Fibroblast of lung (primary cell): ENCODE results near the gene AGBL3.

Experiments used
- EZH2 ChIP-seq: IDR thresholded peaks from 2 replicates; pipeline ENCODE4 v1.5.1; 2012; ENCODE audit warnings: low read length, control low read depth, mild to moderate bottlenecking; ENCODE audit errors: missing control alignments
- TF ChIP-seq, protein P1 (sequence below), 2 donors: IDR thresholded peaks in 1 of 2; conservative IDR thresholded peaks in 1 of 2; 1 replicate in 1 of 2; 2 replicates in 1 of 2; pipeline ENCODE4 v1.5.1; 2011 to 2012; ENCODE audit warnings: low read length in 2 of 2, control low read depth in 1 of 2, inconsistent platforms in 1 of 2, low read depth in 1 of 2, mild to moderate bottlenecking in 1 of 2

DNA sequence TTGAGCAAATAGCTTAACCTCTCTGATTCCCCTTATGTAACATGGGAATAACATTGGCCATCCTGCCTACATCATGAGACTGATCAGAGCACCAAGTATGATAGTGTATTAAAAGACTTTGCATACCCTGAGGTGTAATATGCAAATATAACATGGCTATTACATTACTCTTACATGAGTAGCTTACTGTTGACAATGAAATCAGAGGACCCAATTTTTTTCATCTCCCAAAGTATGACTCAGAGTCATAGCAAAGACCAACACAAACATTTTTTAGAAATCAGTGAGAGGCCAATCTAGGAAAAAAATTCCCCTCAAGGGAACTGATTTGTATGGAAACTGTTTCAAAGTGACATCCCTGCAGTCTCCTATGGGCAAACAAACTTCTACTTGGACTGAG, 114.5 kb downstream of the AGBL3 start:
- TF ChIP-seq, protein P1, sequence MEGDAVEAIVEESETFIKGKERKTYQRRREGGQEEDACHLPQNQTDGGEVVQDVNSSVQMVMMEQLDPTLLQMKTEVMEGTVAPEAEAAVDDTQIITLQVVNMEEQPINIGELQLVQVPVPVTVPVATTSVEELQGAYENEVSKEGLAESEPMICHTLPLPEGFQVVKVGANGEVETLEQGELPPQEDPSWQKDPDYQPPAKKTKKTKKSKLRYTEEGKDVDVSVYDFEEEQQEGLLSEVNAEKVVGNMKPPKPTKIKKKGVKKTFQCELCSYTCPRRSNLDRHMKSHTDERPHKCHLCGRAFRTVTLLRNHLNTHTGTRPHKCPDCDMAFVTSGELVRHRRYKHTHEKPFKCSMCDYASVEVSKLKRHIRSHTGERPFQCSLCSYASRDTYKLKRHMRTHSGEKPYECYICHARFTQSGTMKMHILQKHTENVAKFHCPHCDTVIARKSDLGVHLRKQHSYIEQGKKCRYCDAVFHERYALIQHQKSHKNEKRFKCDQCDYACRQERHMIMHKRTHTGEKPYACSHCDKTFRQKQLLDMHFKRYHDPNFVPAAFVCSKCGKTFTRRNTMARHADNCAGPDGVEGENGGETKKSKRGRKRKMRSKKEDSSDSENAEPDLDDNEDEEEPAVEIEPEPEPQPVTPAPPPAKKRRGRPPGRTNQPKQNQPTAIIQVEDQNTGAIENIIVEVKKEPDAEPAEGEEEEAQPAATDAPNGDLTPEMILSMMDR (conservative IDR thresholded peaks at IDR 0.05 in 1 of 2, IDR thresholded peaks at IDR 0.05 in 1 of 2; ENCODE audit: low read depth in 1 of 2, low read length in 2 of 2): no peak
- no peak for TF ChIP-seq EZH2
